Measurements from ENCODE around the gene PPP4R3B.

DNA sequence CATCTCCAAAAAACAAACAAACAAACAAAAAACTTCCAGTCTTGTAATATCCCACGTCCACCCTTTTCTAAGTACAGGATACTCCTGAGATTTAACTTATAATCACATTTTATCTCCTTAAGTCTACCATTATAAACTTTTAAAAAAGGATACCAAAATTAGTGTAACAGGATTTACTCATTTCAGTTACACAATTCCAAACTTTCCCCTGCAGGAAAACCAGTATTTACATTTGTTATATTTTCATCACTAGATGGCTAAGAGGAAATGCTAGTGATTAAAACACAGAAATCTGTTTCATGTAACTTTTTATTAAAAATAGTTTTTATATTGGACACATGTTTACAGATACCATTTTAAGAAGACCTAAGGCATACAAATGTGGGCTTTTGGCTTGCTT is 70.4 kb downstream of the PPP4R3B start:
- TF ChIP-seq SIN3A (IDR thresholded peaks at IDR 0.05; ENCODE audit: borderline replicate concordance, low read depth, low read length), result no peak
- TF ChIP-seq, protein P1, sequence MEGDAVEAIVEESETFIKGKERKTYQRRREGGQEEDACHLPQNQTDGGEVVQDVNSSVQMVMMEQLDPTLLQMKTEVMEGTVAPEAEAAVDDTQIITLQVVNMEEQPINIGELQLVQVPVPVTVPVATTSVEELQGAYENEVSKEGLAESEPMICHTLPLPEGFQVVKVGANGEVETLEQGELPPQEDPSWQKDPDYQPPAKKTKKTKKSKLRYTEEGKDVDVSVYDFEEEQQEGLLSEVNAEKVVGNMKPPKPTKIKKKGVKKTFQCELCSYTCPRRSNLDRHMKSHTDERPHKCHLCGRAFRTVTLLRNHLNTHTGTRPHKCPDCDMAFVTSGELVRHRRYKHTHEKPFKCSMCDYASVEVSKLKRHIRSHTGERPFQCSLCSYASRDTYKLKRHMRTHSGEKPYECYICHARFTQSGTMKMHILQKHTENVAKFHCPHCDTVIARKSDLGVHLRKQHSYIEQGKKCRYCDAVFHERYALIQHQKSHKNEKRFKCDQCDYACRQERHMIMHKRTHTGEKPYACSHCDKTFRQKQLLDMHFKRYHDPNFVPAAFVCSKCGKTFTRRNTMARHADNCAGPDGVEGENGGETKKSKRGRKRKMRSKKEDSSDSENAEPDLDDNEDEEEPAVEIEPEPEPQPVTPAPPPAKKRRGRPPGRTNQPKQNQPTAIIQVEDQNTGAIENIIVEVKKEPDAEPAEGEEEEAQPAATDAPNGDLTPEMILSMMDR (IDR thresholded peaks at IDR 0.05), result no peak
- no peak for TF ChIP-seq RCOR1 (IDR thresholded peaks at IDR 0.05; ENCODE audit: low read length)
- no peak for TF ChIP-seq CHD2 (IDR thresholded peaks at IDR 0.05; ENCODE audit: low read length, partially characterized antibody)
- TF ChIP-seq SMC3 (IDR thresholded peaks at IDR 0.05; ENCODE audit: low read depth, low read length), result no peak
- no peak for TF ChIP-seq FOXJ3 (CRISPR knock-in tag; IDR thresholded peaks at IDR 0.05)
- TF ChIP-seq TAF1 (IDR thresholded peaks at IDR 0.05; ENCODE audit: borderline replicate concordance, low read depth, low read length), result no peak
- no peak for TF ChIP-seq FOXM1 (IDR thresholded peaks at IDR 0.05; ENCODE audit: low read depth)
